ENCODE data around the gene CEP20.

Gene CEP20

GRCh38 chr16:15887283-15887682 is 1.1 kb downstream of the CEP20 start:
- H3K4me3 ChIP-seq (ENCODE audit: control insufficient read depth, low read depth, low read length), result peak overlapping the region; percentile 97
- no peak for TF ChIP-seq CTCF (IDR thresholded peaks at IDR 0.05; ENCODE audit: control insufficient read depth, insufficient read depth, low read depth, low read length, missing control alignments)
- no peak for DNase-seq (ENCODE audit: low read depth)

- DNase-seq (ENCODE audit: low read depth), result no peak
- no peak overlapping the region for H3K4me3 ChIP-seq (ENCODE audit: control insufficient read depth, low read depth, low read length)
- TF ChIP-seq CTCF (IDR thresholded peaks at IDR 0.05; ENCODE audit: control insufficient read depth, insufficient read depth, low read depth, low read length, missing control alignments), result no peak
Measured at GRCh38 chr16:15886078-15886477, 2.3 kb downstream of the CEP20 start.

- no peak for DNase-seq (ENCODE audit: low read depth)
- no peak for TF ChIP-seq CTCF (IDR thresholded peaks at IDR 0.05; ENCODE audit: control insufficient read depth, insufficient read depth, low read depth, low read length, missing control alignments)
- H3K4me3 ChIP-seq (ENCODE audit: control insufficient read depth, low read depth, low read length), result no peak overlapping the region
Measured at GRCh38 chr16:15885560-15886001, 2.8 kb downstream of the CEP20 start.

GRCh38 chr16:15882563-15882962 is 5.8 kb downstream of the CEP20 start:
- DNase-seq (ENCODE audit: low read depth), result no peak
- H3K4me3 ChIP-seq (ENCODE audit: control insufficient read depth, low read depth, low read length), result no peak overlapping the region
- no peak for TF ChIP-seq CTCF (IDR thresholded peaks at IDR 0.05; ENCODE audit: control insufficient read depth, insufficient read depth, low read depth, low read length, missing control alignments)

- no peak overlapping the region for H3K4me3 ChIP-seq (ENCODE audit: control insufficient read depth, low read depth, low read length)
- no peak for TF ChIP-seq CTCF (IDR thresholded peaks at IDR 0.05; ENCODE audit: control insufficient read depth, insufficient read depth, low read depth, low read length, missing control alignments)
Measured at GRCh38 chr16:15881794-15882379, 6.5 kb downstream of the CEP20 start.

GRCh38 chr16:15880434-15881308 is 7.7 kb downstream of the CEP20 start:
- TF ChIP-seq CTCF (IDR thresholded peaks at IDR 0.05; ENCODE audit: control insufficient read depth, insufficient read depth, low read depth, low read length, missing control alignments), result no peak
- no peak overlapping the region for H3K4me3 ChIP-seq (ENCODE audit: control insufficient read depth, low read depth, low read length)
- no peak for DNase-seq (ENCODE audit: low read depth)

More at GRCh38 chr16:15881794-15882379, 6.5 kb downstream of the CEP20 start:
- DNase-seq (ENCODE audit: low read depth), result no peak
